Testis (tissue), 3 donors: ENCODE data around the gene UBR2. TPM values are rescaled to one million over a fixed set of nuclear protein-coding genes. Genes with fewer than 3 reads are reported as not detected.

Experiments
- DNase-seq: peaks from one replicate; pipeline ENCODE4 v3.0.0-alpha.2; 2019
- H3K27ac ChIP-seq, 2 donors: fragments of 200-600 bp; sonication (generic); one replicate each; pipeline ENCODE4 v1.5.1; 2019
- H3K27me3 ChIP-seq: fragments of 200-600 bp; sonication (generic); one replicate; pipeline ENCODE4 v1.5.1; 2019
- H3K36me3 ChIP-seq: fragments of 200-600 bp; sonication (generic); one replicate; pipeline ENCODE4 v1.5.1; 2017; ENCODE audit warnings: low read depth; ENCODE audit errors: missing control alignments
- H3K4me1 ChIP-seq: fragments of 200-600 bp; sonication (generic); one replicate; pipeline ENCODE4 v1.5.1; 2019
- H3K4me3 ChIP-seq, 2 donors: fragments of 200-600 bp; sonication (generic); one replicate each; pipeline ENCODE4 v1.5.1; 2017 to 2019
- H3K9me3 ChIP-seq: fragments of 200-600 bp; sonication (generic); one replicate; pipeline ENCODE4 v1.5.1; 2017
- POLR2A ChIP-seq: fragments of 450-650 bp; IDR thresholded peaks from one replicate; pipeline ENCODE4 v1.6.1; 2017; ENCODE audit warnings: antibody characterized with exemption, mild to moderate bottlenecking, moderate library complexity
- WGBS, 2 donors: methylation state at CpG; one replicate each; pipeline ENCODE4 v1.1.5; 2018; 5-methylcytosine and 5-hydroxymethylcytosine counted together
- intact Hi-C: fragments of 100-400 bp; cut with DNase I; formaldehyde crosslinking; loops from one replicate; pipeline ENCODE4 v1.15.1; 2023; ENCODE audit warnings: low total_unique reads
- polyA plus RNA-seq: library from polyadenylated mRNA; stranded (reverse); fragments of 350-450 nt; fragmentation: Illumina TruSeq; extraction: RNeasy Lipid Tissue Mini Kit (QIAGEN cat#74804); gene quantifications from one replicate; pipeline ENCODE4 v1.2.3, GENCODE V29; 2014; ENCODE audit warnings: low read depth, low replicate concordance; ENCODE audit not compliant: insufficient read depth
- total RNA-seq, 2 donors: library from RNA; depleted of rRNA; stranded (reverse); fragments of >200 nt; gene quantifications; one replicate each; pipeline ENCODE4 v1.2.3, GENCODE V29; 2016
- TF ChIP-seq, protein P1 (sequence below), 3 experiments: fragments of 450-650 bp in 2 of 3; fragments of 200-600 bp in 1 of 3; sonication (generic) in 1 of 3; IDR thresholded peaks; one replicate each; pipeline ENCODE4 v1.5.1; 2016 to 2019; ENCODE audit warnings: antibody characterized with exemption in 3 of 3, mild to moderate bottlenecking in 2 of 3, moderate library complexity in 1 of 3

The UBR2 gene
- total and polyA plus RNA-seq, 3 donors from 2014 or later, result 11.1 to 26.8 (median 25.8) TPM

DNA sequence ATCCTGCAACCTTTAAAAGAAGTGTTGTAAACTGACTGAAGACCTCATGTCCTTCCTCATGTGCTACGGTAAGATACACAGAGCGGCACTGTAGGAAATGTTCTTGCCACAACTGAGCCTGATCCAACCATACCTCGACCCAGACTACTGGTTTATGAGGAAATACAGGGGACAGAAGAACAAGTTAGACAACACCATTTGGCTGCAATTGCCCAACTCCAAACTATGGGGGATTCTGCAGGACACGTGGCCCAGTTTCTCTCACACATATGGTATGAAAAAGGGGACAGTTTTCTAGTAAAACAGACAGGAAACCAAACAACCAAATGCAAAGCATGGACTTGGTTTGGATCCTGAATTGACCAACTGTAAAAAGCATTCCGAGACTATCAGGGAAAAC, 148.1 kb downstream of the UBR2 start:
- Histone ChIP-seq H3K4me1 (no peaks in the 10 kb centered on the region), H3K4me3 (no peak overlapping the region), H3K27me3 (no peaks in the 10 kb centered on the region), H3K36me3 (no peaks in the 10 kb centered on the region), H3K9me3 (no peaks in the 10 kb centered on the region), H3K27ac (no peak overlapping the region)
- TF ChIP-seq, protein P1, sequence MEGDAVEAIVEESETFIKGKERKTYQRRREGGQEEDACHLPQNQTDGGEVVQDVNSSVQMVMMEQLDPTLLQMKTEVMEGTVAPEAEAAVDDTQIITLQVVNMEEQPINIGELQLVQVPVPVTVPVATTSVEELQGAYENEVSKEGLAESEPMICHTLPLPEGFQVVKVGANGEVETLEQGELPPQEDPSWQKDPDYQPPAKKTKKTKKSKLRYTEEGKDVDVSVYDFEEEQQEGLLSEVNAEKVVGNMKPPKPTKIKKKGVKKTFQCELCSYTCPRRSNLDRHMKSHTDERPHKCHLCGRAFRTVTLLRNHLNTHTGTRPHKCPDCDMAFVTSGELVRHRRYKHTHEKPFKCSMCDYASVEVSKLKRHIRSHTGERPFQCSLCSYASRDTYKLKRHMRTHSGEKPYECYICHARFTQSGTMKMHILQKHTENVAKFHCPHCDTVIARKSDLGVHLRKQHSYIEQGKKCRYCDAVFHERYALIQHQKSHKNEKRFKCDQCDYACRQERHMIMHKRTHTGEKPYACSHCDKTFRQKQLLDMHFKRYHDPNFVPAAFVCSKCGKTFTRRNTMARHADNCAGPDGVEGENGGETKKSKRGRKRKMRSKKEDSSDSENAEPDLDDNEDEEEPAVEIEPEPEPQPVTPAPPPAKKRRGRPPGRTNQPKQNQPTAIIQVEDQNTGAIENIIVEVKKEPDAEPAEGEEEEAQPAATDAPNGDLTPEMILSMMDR (IDR thresholded peaks at IDR 0.05), result no peak
- TF ChIP-seq POLR2A, result no peak
- WGBS, 2 donors, result 91 to 92% methylated on average over 5 of the region's 5 CpGs
- intact Hi-C loops, result no loop called here
- DNase-seq, result no peak

DNA sequence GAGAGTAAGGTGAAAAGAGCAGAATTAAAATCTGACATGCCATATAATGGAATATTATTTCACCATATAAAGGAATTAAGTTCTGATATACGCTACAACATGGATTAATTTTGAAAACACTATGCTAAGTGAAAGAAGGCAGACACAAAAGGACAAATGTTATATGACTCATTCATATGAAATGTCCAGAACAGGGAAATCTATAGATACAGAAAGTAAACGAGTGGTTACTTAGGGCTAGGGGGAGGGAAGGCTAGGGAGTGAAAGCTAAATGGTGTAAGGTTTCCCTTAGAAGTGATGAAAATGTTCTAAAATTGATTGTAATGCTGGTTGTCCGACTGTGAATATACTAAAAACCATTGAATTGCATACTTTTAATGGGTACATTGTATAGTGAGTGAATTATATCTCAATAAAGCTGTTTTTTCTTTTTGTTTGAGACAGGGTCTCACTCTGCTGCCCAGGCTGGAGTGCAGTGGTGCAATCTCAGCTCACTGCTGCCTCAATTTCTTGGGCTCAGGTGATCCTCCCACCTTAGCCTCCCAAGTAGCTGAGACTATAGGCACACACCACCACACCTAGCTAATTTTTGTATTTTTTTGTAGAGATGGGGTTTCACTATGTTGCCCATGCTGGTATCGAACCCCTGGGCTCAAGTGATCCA, 150.4 kb downstream of the UBR2 start:
- Histone ChIP-seq H3K27ac (no peak overlapping the region), H3K4me3 (no peak overlapping the region), H3K4me1 (no peaks in the 10 kb centered on the region), H3K27me3 (no peaks in the 10 kb centered on the region), H3K9me3 (no peaks in the 10 kb centered on the region), H3K36me3 (no peaks in the 10 kb centered on the region)
- WGBS, 2 donors, result 86 to 91% methylated on average over 4 of the region's 4 CpGs
- TF ChIP-seq POLR2A, result no peak
- TF ChIP-seq, protein P1 (IDR thresholded peaks at IDR 0.05), result no peak
- intact Hi-C loops, result no loop called here
- no peak for DNase-seq

DNA sequence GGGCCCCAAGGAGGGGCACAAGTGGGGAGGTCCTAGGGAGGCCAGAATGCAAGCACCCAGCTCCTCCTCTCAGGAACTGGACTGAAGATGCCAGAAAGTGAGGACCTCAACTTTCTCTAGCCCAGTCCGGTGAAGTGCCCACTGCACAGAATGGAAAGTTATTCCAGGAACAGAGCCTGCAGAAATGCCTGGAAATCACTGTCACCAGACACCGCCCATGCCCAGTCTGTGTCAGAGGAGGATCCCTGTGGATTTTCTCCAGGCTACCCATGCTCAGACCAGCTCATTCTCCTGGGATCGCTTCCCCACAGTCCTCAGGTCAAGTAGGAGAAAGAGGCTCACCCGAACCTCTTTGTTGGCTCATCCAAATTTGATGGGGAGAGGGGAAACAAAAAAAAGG, 152.0 kb downstream of the UBR2 start:
- WGBS, 2 donors, result 85 to 91% methylated on average over 4 of the region's 4 CpGs
- DNase-seq, result no peak
- Histone ChIP-seq H3K9me3 (no peaks in the 10 kb centered on the region), H3K36me3 (no peaks in the 10 kb centered on the region), H3K4me1 (no peaks in the 10 kb centered on the region), H3K27ac (no peak overlapping the region), H3K27me3 (no peaks in the 10 kb centered on the region), H3K4me3 (no peak overlapping the region)
- intact Hi-C loops, result no loop called here
- no peak for TF ChIP-seq POLR2A
- TF ChIP-seq, protein P1 (IDR thresholded peaks at IDR 0.05), result no peak

DNA sequence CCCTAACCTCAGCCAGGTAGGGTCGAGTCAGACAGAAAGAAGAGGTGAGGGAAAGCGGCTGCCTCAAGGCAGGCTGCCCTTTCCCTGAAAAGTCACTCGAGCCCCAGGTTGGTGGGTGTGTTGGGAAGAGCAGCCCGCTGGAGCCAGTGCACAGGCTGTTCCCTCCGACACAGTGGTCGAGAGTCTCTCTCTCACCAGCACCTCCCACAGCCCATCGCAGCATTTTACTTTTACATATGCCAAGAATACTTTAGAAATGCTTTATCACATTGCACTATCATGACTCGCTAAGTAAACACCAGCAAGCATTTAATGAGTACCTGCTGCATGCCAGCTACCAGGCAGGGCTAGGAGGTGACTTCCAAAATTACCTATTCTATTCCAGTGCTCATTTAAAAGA, 156.9 kb downstream of the UBR2 start:
- intact Hi-C loops, result loop anchor here (10.0 kb wide), 2 partner anchors 56 to 154 kb away; partner anchors contain the start of gene RPL7L1
- no peaks in the 10 kb centered on the region for H3K27me3 ChIP-seq
- no peaks in the 10 kb centered on the region for H3K36me3 ChIP-seq
- no peak overlapping the region for H3K4me3 ChIP-seq
- TF ChIP-seq, protein P1 (IDR thresholded peaks at IDR 0.05), result no peak
- TF ChIP-seq POLR2A, result no peak
- H3K27ac ChIP-seq, result no peak overlapping the region
- no peak for DNase-seq
- 62 to 74% methylated on average over 8 of the region's 8 CpGs for WGBS, 2 donors
- no peaks in the 10 kb centered on the region for H3K9me3 ChIP-seq
- peaks cover under 1% of the 10 kb centered on the region for H3K4me1 ChIP-seq

DNA sequence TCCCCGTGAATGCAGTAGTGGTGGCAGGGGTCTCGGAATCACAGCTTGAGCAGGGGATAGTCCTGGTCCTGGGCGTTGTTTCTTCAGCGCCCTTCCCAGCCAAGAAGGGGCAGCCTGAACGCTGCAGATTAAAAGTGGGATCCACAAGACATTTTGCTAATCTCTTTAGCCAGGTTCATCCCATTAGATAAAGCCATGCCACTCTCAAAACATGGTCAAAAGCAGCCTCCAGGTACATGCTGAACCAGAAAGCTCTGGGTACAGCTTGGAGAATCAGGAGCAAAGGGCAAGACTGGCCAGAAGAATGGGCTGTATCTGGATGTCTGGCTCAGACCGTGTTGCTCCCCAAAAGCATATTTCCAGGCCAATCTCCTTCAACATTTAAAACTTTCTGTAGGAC, 158.7 kb downstream of the UBR2 start, which contains the start of gene PRPH2:
Gene PRPH2, minus strand, starts transcription at position 101 of the 400 bp plus-strand sequence. CDS start 263 bp downstream, outside the sequence.
- intact Hi-C loops, result loop anchor here (10.0 kb wide), 2 partner anchors 58 to 152 kb away; partner anchors contain the start of gene RPL7L1
- WGBS, 2 donors, result 92 to 94% methylated on average over 1 to 6 of the region's 6 CpGs
- Histone ChIP-seq H3K4me3 (no peak within 1 kb of the TSS), H3K9me3 (no peaks in the 10 kb centered on the region), H3K27me3 (no peaks in the 10 kb centered on the region), H3K27ac (no peak within 1 kb of the TSS), H3K36me3 (no peaks in the 10 kb centered on the region), H3K4me1 (peaks cover 5% of the 10 kb centered on the region)
- no peak for DNase-seq
- TF ChIP-seq, protein P1 (IDR thresholded peaks at IDR 0.05), result no peak
- no peak for TF ChIP-seq POLR2A
